ENCODE measurements around the gene ZNF813.

- TF ChIP-seq CTCF (IDR thresholded peaks at IDR 0.05) (no peak), EP300 (IDR thresholded peaks at IDR 0.05; ENCODE audit: low read depth) (no peak), POLR2A (IDR thresholded peaks at IDR 0.05) (no peak)
Measured at GRCh38 chr19:53545271-53546065, 77.9 kb downstream of the ZNF813 start.
